ENCODE measurements around the gene PADI3. TPM values are rescaled to one million over a fixed set of nuclear protein-coding genes. Genes with fewer than 3 reads are reported as not detected.

PADI3 gene
- total RNA-seq, 4 donors from 2014 or later: not detected

- TF ChIP-seq, protein P1, sequence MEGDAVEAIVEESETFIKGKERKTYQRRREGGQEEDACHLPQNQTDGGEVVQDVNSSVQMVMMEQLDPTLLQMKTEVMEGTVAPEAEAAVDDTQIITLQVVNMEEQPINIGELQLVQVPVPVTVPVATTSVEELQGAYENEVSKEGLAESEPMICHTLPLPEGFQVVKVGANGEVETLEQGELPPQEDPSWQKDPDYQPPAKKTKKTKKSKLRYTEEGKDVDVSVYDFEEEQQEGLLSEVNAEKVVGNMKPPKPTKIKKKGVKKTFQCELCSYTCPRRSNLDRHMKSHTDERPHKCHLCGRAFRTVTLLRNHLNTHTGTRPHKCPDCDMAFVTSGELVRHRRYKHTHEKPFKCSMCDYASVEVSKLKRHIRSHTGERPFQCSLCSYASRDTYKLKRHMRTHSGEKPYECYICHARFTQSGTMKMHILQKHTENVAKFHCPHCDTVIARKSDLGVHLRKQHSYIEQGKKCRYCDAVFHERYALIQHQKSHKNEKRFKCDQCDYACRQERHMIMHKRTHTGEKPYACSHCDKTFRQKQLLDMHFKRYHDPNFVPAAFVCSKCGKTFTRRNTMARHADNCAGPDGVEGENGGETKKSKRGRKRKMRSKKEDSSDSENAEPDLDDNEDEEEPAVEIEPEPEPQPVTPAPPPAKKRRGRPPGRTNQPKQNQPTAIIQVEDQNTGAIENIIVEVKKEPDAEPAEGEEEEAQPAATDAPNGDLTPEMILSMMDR (IDR thresholded peaks at IDR 0.05; ENCODE audit: low read depth): no peak
Observed at GRCh38 chr1:17244821-17245740, 3.8 kb upstream of the PADI3 start.

DNA sequence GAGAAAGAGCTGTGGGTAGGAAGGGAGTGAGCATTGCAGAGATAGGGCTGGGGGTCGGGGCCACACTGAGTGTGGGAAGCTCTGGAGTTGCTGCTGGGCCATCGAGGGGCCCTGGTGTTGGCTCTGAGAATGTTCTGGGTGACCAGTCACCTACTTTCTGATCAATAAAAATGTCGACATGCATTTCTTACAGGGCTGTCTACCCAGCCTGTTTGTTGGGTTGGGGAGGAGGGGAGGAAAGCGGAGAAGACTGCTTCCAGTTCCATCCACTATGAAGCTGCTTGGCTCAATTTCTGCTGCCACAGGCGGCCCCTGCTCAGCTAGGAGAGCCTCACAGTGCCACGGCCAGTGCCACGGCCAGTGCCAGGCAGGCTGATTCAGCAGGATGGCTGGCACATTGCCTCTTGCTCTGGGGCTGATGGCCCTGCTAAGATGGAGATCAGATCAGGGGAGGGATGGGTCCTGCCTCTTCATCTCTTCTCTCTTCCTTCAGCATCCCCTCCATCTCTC lies 3.0 kb upstream of the PADI3 start:
- TF ChIP-seq, protein P1 (IDR thresholded peaks at IDR 0.05; ENCODE audit: low read depth): no peak

- TF ChIP-seq, protein P1 (IDR thresholded peaks at IDR 0.05; ENCODE audit: low read depth): no peak
Observed at GRCh38 chr1:17246971-17247370, 1.9 kb upstream of the PADI3 start.

GRCh38 chr1:17250601-17251000 lies 1.7 kb downstream of the PADI3 start:
- TF ChIP-seq, protein P1 (IDR thresholded peaks at IDR 0.05; ENCODE audit: low read depth): no peak

DNA sequence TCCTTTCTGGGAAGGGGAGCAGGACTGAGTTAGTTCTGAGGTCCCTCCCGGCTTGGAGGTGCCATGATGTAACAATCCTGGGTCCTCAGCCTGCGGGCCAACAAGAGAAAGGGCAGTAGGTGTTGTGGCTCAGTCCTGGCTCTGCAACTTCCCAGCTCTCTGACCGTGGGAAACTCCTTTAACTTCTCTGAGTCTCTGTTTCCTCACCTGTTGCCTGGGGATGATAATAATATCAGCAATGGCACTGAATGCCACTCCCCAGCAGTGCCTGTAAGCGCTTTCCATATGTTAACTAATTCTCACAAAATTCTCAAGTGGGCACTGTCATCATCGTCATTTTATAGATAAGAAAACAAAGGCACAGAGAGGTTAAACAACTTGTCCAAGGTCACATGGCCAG lies 2.3 kb downstream of the PADI3 start:
- TF ChIP-seq, protein P1 (IDR thresholded peaks at IDR 0.05; ENCODE audit: low read depth): no peak

DNA sequence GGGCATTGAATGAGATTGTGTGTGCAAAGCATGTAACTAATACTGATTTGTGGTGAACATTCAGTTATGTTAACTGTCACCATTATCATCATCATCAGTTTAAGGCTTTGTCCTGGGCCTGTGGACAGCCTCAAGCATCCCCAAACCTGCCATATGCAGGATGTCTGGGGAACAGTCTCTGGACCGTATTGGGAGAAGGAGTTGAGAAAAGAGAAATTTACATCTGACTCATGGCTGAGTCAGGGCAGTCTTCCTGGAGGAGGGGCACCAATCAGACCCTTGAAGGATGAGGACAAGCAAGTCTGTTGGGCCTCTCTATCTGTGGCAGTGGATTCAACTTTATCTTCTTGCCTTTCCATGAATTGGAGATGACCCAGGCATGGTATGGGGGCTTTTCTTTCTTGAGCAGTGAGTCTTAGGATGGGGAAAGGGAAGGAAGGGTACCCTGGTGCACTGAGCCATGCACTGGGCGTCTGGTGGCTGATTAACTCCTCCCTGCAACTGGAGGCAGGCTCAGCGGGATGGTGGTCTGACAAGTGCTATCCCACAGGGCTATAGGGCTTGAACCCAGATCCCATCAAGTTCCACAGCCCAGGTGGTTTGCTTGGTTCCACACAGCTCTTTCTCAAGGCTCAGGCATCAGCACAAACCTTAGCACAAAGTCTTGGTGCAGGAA lies 2.9 kb downstream of the PADI3 start:
- TF ChIP-seq, protein P1 (IDR thresholded peaks at IDR 0.05; ENCODE audit: low read depth): no peak

GRCh38 chr1:17255336-17255735 lies 6.4 kb downstream of the PADI3 start:
- TF ChIP-seq, protein P1 (IDR thresholded peaks at IDR 0.05; ENCODE audit: low read depth): no peak
